ENCODE results near the gene MAGOH. TPM values are rescaled to one million over a fixed set of nuclear protein-coding genes. Genes with fewer than 3 reads are reported as not detected.

MAGOH gene
- total RNA-seq, 4 donors from 2014 or later, result 5.0 to 48.6 (median 23.5) TPM

DNA sequence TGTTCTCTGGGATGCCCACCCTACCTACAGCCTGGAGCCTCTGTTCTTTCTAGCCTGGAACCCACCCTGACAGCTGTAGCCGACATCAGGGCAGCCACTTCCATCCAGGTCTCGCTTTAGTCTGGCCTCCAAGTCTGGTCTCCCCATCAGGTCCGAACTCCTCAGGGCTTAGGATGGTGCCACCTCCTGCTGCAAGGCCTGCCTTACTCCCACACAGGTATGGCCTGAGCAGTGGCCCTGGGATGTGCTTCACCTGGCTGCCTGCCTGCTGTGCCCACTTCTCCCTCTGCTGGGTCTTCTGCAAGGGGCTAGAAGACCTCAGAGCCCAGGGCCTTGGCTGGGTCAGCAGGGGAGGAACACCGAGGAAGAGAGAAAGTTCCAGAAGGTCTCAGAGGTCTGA is 35.7 kb upstream of the MAGOH start:
- Histone ChIP-seq H3K9me3 (no peaks in the 10 kb centered on the region), H3K27ac (no peak overlapping the region), H3K36me3 (no peaks in the 10 kb centered on the region), H3K27me3 (no peaks in the 10 kb centered on the region), H3K4me3 (no peak overlapping the region), H3K4me1 (no peaks in the 10 kb centered on the region)
- intact Hi-C loops (cut with DNase I; ENCODE audit: low total_unique reads) (no loop called here), in situ Hi-C loops (cut with MboI; ENCODE audit: low pct_ligation_motif_present in 1 of 4, low pct_unique_long_range_greater_than_20kb in 1 of 4, low sequenced_read_pairs in 3 of 4) (no loop called here)
- 86 to 88% methylated on average over 1 to 4 of the region's 4 CpGs for WGBS, 2 donors (ENCODE audit: low coverage in 1 of 2)
- DNase-seq, result no peak
- TF ChIP-seq, protein P1, sequence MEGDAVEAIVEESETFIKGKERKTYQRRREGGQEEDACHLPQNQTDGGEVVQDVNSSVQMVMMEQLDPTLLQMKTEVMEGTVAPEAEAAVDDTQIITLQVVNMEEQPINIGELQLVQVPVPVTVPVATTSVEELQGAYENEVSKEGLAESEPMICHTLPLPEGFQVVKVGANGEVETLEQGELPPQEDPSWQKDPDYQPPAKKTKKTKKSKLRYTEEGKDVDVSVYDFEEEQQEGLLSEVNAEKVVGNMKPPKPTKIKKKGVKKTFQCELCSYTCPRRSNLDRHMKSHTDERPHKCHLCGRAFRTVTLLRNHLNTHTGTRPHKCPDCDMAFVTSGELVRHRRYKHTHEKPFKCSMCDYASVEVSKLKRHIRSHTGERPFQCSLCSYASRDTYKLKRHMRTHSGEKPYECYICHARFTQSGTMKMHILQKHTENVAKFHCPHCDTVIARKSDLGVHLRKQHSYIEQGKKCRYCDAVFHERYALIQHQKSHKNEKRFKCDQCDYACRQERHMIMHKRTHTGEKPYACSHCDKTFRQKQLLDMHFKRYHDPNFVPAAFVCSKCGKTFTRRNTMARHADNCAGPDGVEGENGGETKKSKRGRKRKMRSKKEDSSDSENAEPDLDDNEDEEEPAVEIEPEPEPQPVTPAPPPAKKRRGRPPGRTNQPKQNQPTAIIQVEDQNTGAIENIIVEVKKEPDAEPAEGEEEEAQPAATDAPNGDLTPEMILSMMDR (IDR thresholded peaks at IDR 0.05), result no peak
- TF ChIP-seq POLR2AphosphoS5 (IDR thresholded peaks at IDR 0.05) (no peak), EP300 (IDR thresholded peaks at IDR 0.05; ENCODE audit: low read depth) (no peak), POLR2A (IDR thresholded peaks at IDR 0.05) (no peak)

DNA sequence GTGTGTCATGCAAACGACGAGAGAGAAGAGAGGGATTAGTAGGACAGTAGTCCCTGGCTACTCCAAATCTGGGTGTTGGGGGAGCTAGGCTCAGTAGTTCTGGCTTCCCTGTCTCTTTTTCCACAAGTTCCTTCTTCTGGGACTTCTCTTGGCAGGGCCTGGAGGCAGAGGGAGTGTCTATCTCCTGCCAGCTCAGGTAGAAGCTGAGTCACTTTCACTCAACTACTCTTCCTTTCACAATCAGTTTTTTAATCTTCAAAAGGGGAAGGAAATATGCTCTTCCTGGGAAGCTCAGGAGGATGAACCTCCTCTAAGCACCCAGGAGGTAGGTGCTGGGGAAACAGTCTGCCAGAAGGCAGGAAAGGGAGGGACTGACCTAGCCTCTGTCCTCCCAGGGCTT is 35.2 kb upstream of the MAGOH start:
- no peak for DNase-seq
- H3K27me3 ChIP-seq, result no peaks in the 10 kb centered on the region
- H3K27ac ChIP-seq, result no peak overlapping the region
- TF ChIP-seq EP300 (IDR thresholded peaks at IDR 0.05; ENCODE audit: low read depth) (no peak), POLR2AphosphoS5 (IDR thresholded peaks at IDR 0.05) (no peak), POLR2A (IDR thresholded peaks at IDR 0.05) (no peak)
- TF ChIP-seq, protein P1 (IDR thresholded peaks at IDR 0.05), result no peak
- no peaks in the 10 kb centered on the region for H3K36me3 ChIP-seq
- H3K4me3 ChIP-seq, result no peak overlapping the region
- intact Hi-C loops (cut with DNase I; ENCODE audit: low total_unique reads), result no loop called here
- H3K9me3 ChIP-seq, result no peaks in the 10 kb centered on the region
- H3K4me1 ChIP-seq, result no peaks in the 10 kb centered on the region
- in situ Hi-C loops (cut with MboI; ENCODE audit: low pct_ligation_motif_present in 1 of 4, low pct_unique_long_range_greater_than_20kb in 1 of 4, low sequenced_read_pairs in 3 of 4), result no loop called here
- 81% methylated on average over 2 of the region's 2 CpGs; no CpG with 5 or more reads in 1 of the 2 donors for WGBS, 2 donors (ENCODE audit: low coverage in 1 of 2)

DNA sequence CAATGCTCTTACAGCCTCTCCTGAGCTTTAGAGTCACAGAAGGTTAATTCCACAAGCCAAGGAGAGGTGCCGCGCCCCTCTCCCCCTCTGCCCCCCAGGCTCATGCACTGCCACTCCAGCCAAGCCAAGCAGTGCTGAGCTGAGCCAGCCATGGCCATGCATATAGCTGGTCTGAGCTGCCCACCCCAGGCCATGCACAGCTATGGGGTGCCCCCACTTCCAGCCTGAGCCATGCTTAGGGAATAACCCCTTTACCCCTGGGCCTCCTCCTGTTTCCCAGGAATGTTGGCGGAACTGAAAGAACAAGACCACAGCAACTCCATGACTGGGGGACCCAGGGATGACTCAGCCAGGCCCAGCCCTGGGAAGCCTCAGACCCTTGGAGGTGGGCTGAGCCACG is 34.0 kb upstream of the MAGOH start:
- H3K4me3 ChIP-seq, result no peak overlapping the region
- TF ChIP-seq EP300 (IDR thresholded peaks at IDR 0.05; ENCODE audit: low read depth) (no peak), POLR2A (IDR thresholded peaks at IDR 0.05) (no peak), POLR2AphosphoS5 (IDR thresholded peaks at IDR 0.05) (no peak)
- TF ChIP-seq, protein P1 (IDR thresholded peaks at IDR 0.05), result no peak
- WGBS, 2 donors (ENCODE audit: low coverage in 1 of 2), result 81% methylated on average over 4 of the region's 4 CpGs; no CpG with 5 or more reads in 1 of the 2 donors
- H3K4me1 ChIP-seq, result no peaks in the 10 kb centered on the region
- H3K27ac ChIP-seq, result no peak overlapping the region
- H3K36me3 ChIP-seq, result no peaks in the 10 kb centered on the region
- intact Hi-C loops (cut with DNase I; ENCODE audit: low total_unique reads), result no loop called here
- no peak for DNase-seq
- no peaks in the 10 kb centered on the region for H3K27me3 ChIP-seq
- no peaks in the 10 kb centered on the region for H3K9me3 ChIP-seq
- in situ Hi-C loops (cut with MboI; ENCODE audit: low pct_ligation_motif_present in 1 of 4, low pct_unique_long_range_greater_than_20kb in 1 of 4, low sequenced_read_pairs in 3 of 4), result no loop called here

DNA sequence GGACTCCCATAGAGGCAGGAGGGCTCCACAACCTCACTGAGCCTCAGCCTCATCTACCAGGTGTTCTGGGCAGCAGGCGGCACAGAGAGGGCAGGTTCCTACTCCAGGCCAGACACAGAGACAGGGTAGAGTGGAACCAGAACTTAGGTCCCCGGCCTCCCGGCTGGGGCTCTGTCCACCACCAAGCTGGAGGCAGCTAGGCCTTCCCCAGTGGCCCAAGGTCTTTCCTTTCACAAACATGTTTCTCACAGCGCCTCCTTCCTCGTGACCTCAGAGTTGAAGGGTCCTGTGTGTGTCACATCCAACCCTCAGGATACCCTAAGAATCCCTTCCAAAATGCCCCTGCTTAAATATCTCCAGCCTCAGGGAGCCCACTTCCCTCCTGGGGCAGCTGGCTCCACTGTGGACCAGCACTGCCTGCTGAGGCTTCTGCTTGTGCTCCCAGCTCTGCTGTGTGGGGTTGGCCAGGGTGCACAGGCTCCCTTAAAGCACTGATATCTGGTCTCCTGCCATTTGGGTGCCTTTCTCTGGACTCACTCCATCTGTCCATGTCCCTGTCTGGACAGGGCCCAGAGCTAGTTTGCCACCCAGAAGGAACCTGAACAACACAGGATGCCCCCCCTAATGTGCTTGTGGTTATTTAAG is 33.2 kb upstream of the MAGOH start:
- H3K4me3 ChIP-seq, result no peak overlapping the region
- in situ Hi-C loops (cut with MboI; ENCODE audit: low pct_ligation_motif_present in 1 of 4, low pct_unique_long_range_greater_than_20kb in 1 of 4, low sequenced_read_pairs in 3 of 4) (no loop called here), intact Hi-C loops (cut with DNase I; ENCODE audit: low total_unique reads) (no loop called here)

More for the DNA sequence above, 33.2 kb upstream of the MAGOH start:
- H3K9me3 ChIP-seq, result no peaks in the 10 kb centered on the region
- no peak for DNase-seq
- no peaks in the 10 kb centered on the region for H3K27me3 ChIP-seq
- no peak overlapping the region for H3K27ac ChIP-seq
- TF ChIP-seq POLR2AphosphoS5 (IDR thresholded peaks at IDR 0.05) (no peak), EP300 (IDR thresholded peaks at IDR 0.05; ENCODE audit: low read depth) (no peak), POLR2A (IDR thresholded peaks at IDR 0.05) (no peak)
- TF ChIP-seq, protein P1 (IDR thresholded peaks at IDR 0.05), result no peak
- H3K36me3 ChIP-seq, result no peaks in the 10 kb centered on the region
- no peaks in the 10 kb centered on the region for H3K4me1 ChIP-seq
- WGBS, 2 donors (ENCODE audit: low coverage in 1 of 2), result 96% methylated on average over 5 of the region's 5 CpGs; no CpG with 5 or more reads in 1 of the 2 donors

All from transverse colon (tissue), 4 donors.